Activated CD8-positive, alpha-beta memory T cell treated with anti-CD3 and anti-CD28 coated beads, Interleukin-2, amount 10 ng/mL, durations not matched to agents 7 days and 5 days (primary cell): ENCODE results near the gene GDPD5. TPM values are rescaled to one million over a fixed set of nuclear protein-coding genes. Genes with fewer than 3 reads are reported as not detected.

Experiments
- ATAC-seq: fragments of 150-1000 bp; cut with Tn5 transposase; one replicate; pipeline ENCODE4 v1.10.0; 2021; ENCODE audit warnings: moderate library complexity
- CTCF ChIA-PET: fragments of 350-600 bp; sonication (Branson Sonifier 250); formaldehyde crosslinking; loops from one replicate; lab custom pipeline; 2021; ENCODE audit warnings: antibody characterized with exemption; lab: Charles Lee
- DNase-seq: peaks from one replicate; pipeline ENCODE4 v3.0.0-alpha.2; 2020
- H3K27ac Mint-ChIP-seq: one replicate; pipeline ENCODE4 v1.8.0; 2021; ENCODE audit warnings: mild to moderate bottlenecking, mixed read lengths
- H3K27me3 Mint-ChIP-seq: one replicate; pipeline ENCODE4 v1.8.0; 2021; ENCODE audit warnings: mixed read lengths
- H3K36me3 Mint-ChIP-seq: one replicate; pipeline ENCODE4 v1.8.0; 2021; ENCODE audit warnings: mild to moderate bottlenecking, mixed read lengths
- H3K4me1 Mint-ChIP-seq: one replicate; pipeline ENCODE4 v1.8.0; 2021; ENCODE audit warnings: mixed read lengths
- H3K4me3 Mint-ChIP-seq: one replicate; pipeline ENCODE4 v1.8.0; 2021; ENCODE audit warnings: mild to moderate bottlenecking, moderate library complexity, mixed read lengths
- H3K9me3 Mint-ChIP-seq: one replicate; pipeline ENCODE4 v1.8.0; 2022; ENCODE audit warnings: low read depth, mixed read lengths
- total RNA-seq, 2 experiments: library from RNA; stranded (reverse); gene quantifications; one replicate each; pipeline ENCODE4 v1.2.3, GENCODE V29; 2021

GDPD5 gene
- total RNA-seq, 2 experiments from 2014 or later = 11.3 to 33.9 TPM

GRCh38 chr11:75524665-75525432, 892 bp downstream of the GDPD5 start:
- CTCF ChIA-PET = interaction anchor here (0.7 to 4.4 kb wide), 15 partner anchors 8 to 150 kb away, joined by 3 to 35 read pairs (median 4); partner anchors contain the start of genes KLHL35 and RPS3
- ATAC-seq (peak; percentile 25), DNase-seq (peak; percentile 61)
- no peaks in the 10 kb centered on the region for H3K9me3 Mint-ChIP-seq
- no peak overlapping the region for H3K27ac Mint-ChIP-seq
- peaks cover 29% of the 10 kb centered on the region for H3K4me1 Mint-ChIP-seq
- peak overlapping the region; percentile 73 for H3K4me3 Mint-ChIP-seq
- H3K36me3 Mint-ChIP-seq = no peaks in the 10 kb centered on the region
- H3K27me3 Mint-ChIP-seq = peaks cover 38% of the 10 kb centered on the region

- H3K9me3 Mint-ChIP-seq = no peaks in the 10 kb centered on the region
- peaks cover 35% of the 10 kb centered on the region for H3K27me3 Mint-ChIP-seq
- CTCF ChIA-PET = interaction anchor here (0.7 to 4.4 kb wide), 9 partner anchors 9 to 244 kb away, joined by 3 to 35 read pairs (median 4); no protein-coding TSS in a partner anchor
- DNase-seq (no peak), ATAC-seq (no peak)
- peak overlapping the region; percentile 34 for H3K27ac Mint-ChIP-seq
- peaks cover 33% of the 10 kb centered on the region for H3K4me1 Mint-ChIP-seq
- H3K4me3 Mint-ChIP-seq = peak overlapping the region; percentile 73
- no peaks in the 10 kb centered on the region for H3K36me3 Mint-ChIP-seq
These were observed 1.7 kb downstream of the GDPD5 start for GRCh38 chr11:75523811-75524664.

- ATAC-seq = no peak
- DNase-seq = no peak
- Mint-ChIP-seq H3K4me3 (no peak overlapping the region), H3K27me3 (peaks cover 28% of the 10 kb centered on the region), H3K27ac (no peak overlapping the region), H3K4me1 (peaks cover 35% of the 10 kb centered on the region), H3K36me3 (no peaks in the 10 kb centered on the region), H3K9me3 (no peaks in the 10 kb centered on the region)
- CTCF ChIA-PET = interaction anchor here (0.7 to 4.4 kb wide), 12 partner anchors 10 to 243 kb away, joined by 3 to 35 read pairs (median 4); no protein-coding TSS in a partner anchor
These were observed 2.6 kb downstream of the GDPD5 start for GRCh38 chr11:75523189-75523588.

- DNase-seq (no peak), ATAC-seq (no peak)
- no peak overlapping the region for H3K27ac Mint-ChIP-seq
- no peaks in the 10 kb centered on the region for H3K9me3 Mint-ChIP-seq
- H3K27me3 Mint-ChIP-seq = peaks cover 22% of the 10 kb centered on the region
- CTCF ChIA-PET = interaction anchor here (0.7 to 4.4 kb wide), 12 partner anchors 10 to 242 kb away, joined by 3 to 35 read pairs (median 4); no protein-coding TSS in a partner anchor
- no peaks in the 10 kb centered on the region for H3K36me3 Mint-ChIP-seq
- H3K4me3 Mint-ChIP-seq = no peak overlapping the region
- peaks cover 41% of the 10 kb centered on the region for H3K4me1 Mint-ChIP-seq
These were observed 3.3 kb downstream of the GDPD5 start for GRCh38 chr11:75522286-75523044.

- DNase-seq = no peak
- H3K4me3 Mint-ChIP-seq = no peak overlapping the region
- H3K36me3 Mint-ChIP-seq = peaks cover 3% of the 10 kb centered on the region
- H3K4me1 Mint-ChIP-seq = peaks cover 51% of the 10 kb centered on the region
- no peak for ATAC-seq
- no peak overlapping the region for H3K27ac Mint-ChIP-seq
- H3K27me3 Mint-ChIP-seq = peaks cover 16% of the 10 kb centered on the region
- CTCF ChIA-PET = interaction anchor here (1.0 to 2.1 kb wide), 3 partner anchors 11 to 75 kb away, joined by 3 to 7 read pairs (median 6); no protein-coding TSS in a partner anchor
- no peaks in the 10 kb centered on the region for H3K9me3 Mint-ChIP-seq
These were observed 5.1 kb downstream of the GDPD5 start for GRCh38 chr11:75520688-75521087.

- CTCF ChIA-PET = interaction anchor here (1.0 to 1.5 kb wide), 5 partner anchors 13 to 73 kb away, joined by 3 to 6 read pairs (median 3); no protein-coding TSS in a partner anchor
- no peak overlapping the region for H3K27ac Mint-ChIP-seq
- ATAC-seq (no peak), DNase-seq (no peak)
- no peak overlapping the region for H3K4me3 Mint-ChIP-seq
- H3K36me3 Mint-ChIP-seq = peaks cover 3% of the 10 kb centered on the region
- no peaks in the 10 kb centered on the region for H3K9me3 Mint-ChIP-seq
- peaks cover 43% of the 10 kb centered on the region for H3K4me1 Mint-ChIP-seq
- peaks cover 11% of the 10 kb centered on the region for H3K27me3 Mint-ChIP-seq
These were observed 6.7 kb downstream of the GDPD5 start for GRCh38 chr11:75518771-75519653.

GRCh38 chr11:75518204-75518549, 7.6 kb downstream of the GDPD5 start:
- DNase-seq (no peak), ATAC-seq (no peak)
- Mint-ChIP-seq H3K27me3 (peaks cover 3% of the 10 kb centered on the region), H3K27ac (no peak overlapping the region), H3K9me3 (no peaks in the 10 kb centered on the region), H3K4me1 (peaks cover 35% of the 10 kb centered on the region), H3K4me3 (no peak overlapping the region), H3K36me3 (peaks cover 3% of the 10 kb centered on the region)
- CTCF ChIA-PET = interaction anchor here (1.0 to 2.1 kb wide), 4 partner anchors 13 to 72 kb away, joined by 3 to 6 read pairs (median 3); no protein-coding TSS in a partner anchor

GRCh38 chr11:75516886-75517285, 8.9 kb downstream of the GDPD5 start:
- H3K36me3 Mint-ChIP-seq = peaks cover 3% of the 10 kb centered on the region
- H3K27ac Mint-ChIP-seq = no peak overlapping the region
- no peak for ATAC-seq
- DNase-seq = no peak
- H3K4me1 Mint-ChIP-seq = peaks cover 34% of the 10 kb centered on the region
- H3K27me3 Mint-ChIP-seq = peaks cover 3% of the 10 kb centered on the region
- H3K9me3 Mint-ChIP-seq = no peaks in the 10 kb centered on the region
- CTCF ChIA-PET = interaction anchor here (0.8 to 2.1 kb wide), 9 partner anchors 9 to 72 kb away, joined by 3 to 6 read pairs (median 5); partner anchors contain the start of gene GDPD5
- H3K4me3 Mint-ChIP-seq = no peak overlapping the region

- DNase-seq (no peak), ATAC-seq (no peak)
- Mint-ChIP-seq H3K4me3 (no peak overlapping the region), H3K9me3 (no peaks in the 10 kb centered on the region), H3K27me3 (peaks cover 3% of the 10 kb centered on the region), H3K4me1 (peaks cover 31% of the 10 kb centered on the region), H3K27ac (no peak overlapping the region), H3K36me3 (peaks cover 3% of the 10 kb centered on the region)
- CTCF ChIA-PET = interaction anchor here (0.9 to 2.1 kb wide), 8 partner anchors 9 to 71 kb away, joined by 3 to 6 read pairs (median 4); partner anchors contain the start of gene GDPD5
These were observed 9.6 kb downstream of the GDPD5 start for GRCh38 chr11:75516140-75516539.

GRCh38 chr11:75514596-75514995, 11.1 kb downstream of the GDPD5 start:
- Mint-ChIP-seq H3K9me3 (no peaks in the 10 kb centered on the region), H3K27ac (no peak overlapping the region), H3K36me3 (peaks cover 3% of the 10 kb centered on the region), H3K4me3 (no peak overlapping the region), H3K4me1 (peaks cover 24% of the 10 kb centered on the region), H3K27me3 (peaks cover 5% of the 10 kb centered on the region)
- ATAC-seq = no peak
- CTCF ChIA-PET = interaction anchor here (1.2 kb wide), 1 partner anchor 63 kb away, joined by 4 read pairs; no protein-coding TSS in a partner anchor
- no peak for DNase-seq

GRCh38 chr11:75513250-75513649, 12.5 kb downstream of the GDPD5 start:
- DNase-seq = no peak
- peaks cover 5% of the 10 kb centered on the region for H3K27me3 Mint-ChIP-seq
- CTCF ChIA-PET = interaction anchor here (1.1 kb wide), 1 partner anchor 10 kb away, joined by 4 read pairs; no protein-coding TSS in a partner anchor
- H3K9me3 Mint-ChIP-seq = no peaks in the 10 kb centered on the region
- no peak overlapping the region for H3K27ac Mint-ChIP-seq
- peaks cover 3% of the 10 kb centered on the region for H3K36me3 Mint-ChIP-seq
- no peak for ATAC-seq
- no peak overlapping the region for H3K4me3 Mint-ChIP-seq
- H3K4me1 Mint-ChIP-seq = peaks cover 26% of the 10 kb centered on the region

GRCh38 chr11:75510723-75511019, 15.1 kb downstream of the GDPD5 start:
- DNase-seq (no peak), ATAC-seq (no peak)
- Mint-ChIP-seq H3K4me3 (no peak overlapping the region), H3K4me1 (peaks cover 14% of the 10 kb centered on the region), H3K9me3 (no peaks in the 10 kb centered on the region), H3K27ac (no peak overlapping the region), H3K36me3 (no peaks in the 10 kb centered on the region), H3K27me3 (peaks cover 5% of the 10 kb centered on the region)
- CTCF ChIA-PET = interaction anchor here (1.2 to 1.5 kb wide), 2 partner anchors 8 to 11 kb away, joined by 3 to 5 read pairs; no protein-coding TSS in a partner anchor
